Osteocyte (in vitro differentiated cells): Measurements from ENCODE around the gene AANAT. TPM values are rescaled to one million over a fixed set of nuclear protein-coding genes. Genes with fewer than 3 reads are reported as not detected.
A peak's percentile ranks its signal among the peaks of the same experiment; 100 is the strongest.

Experiments used
- DNase-seq: peaks from one replicate; pipeline ENCODE4 v3.0.0; 2021; ENCODE audit warnings: mixed read lengths; ENCODE audit not compliant: unreplicated experiment; ENCODE audit errors: extremely low spot score
- H3K27ac Mint-ChIP-seq: one replicate; pipeline ENCODE4 v1.8.0; 2021; ENCODE audit warnings: mild to moderate bottlenecking, mixed read lengths; ENCODE audit not compliant: unreplicated experiment
- H3K27me3 Mint-ChIP-seq: one replicate; pipeline ENCODE4 v1.8.0; 2021; ENCODE audit warnings: mixed read lengths; ENCODE audit not compliant: unreplicated experiment
- H3K36me3 Mint-ChIP-seq: one replicate; pipeline ENCODE4 v1.8.0; 2021; ENCODE audit warnings: mixed read lengths; ENCODE audit not compliant: unreplicated experiment
- H3K4me1 Mint-ChIP-seq: one replicate; pipeline ENCODE4 v1.8.0; 2021; ENCODE audit warnings: mixed read lengths; ENCODE audit not compliant: unreplicated experiment
- H3K4me3 Mint-ChIP-seq: one replicate; pipeline ENCODE4 v1.8.0; 2021; ENCODE audit warnings: mild to moderate bottlenecking, moderate library complexity, mixed read lengths; ENCODE audit not compliant: unreplicated experiment
- H3K9me3 Mint-ChIP-seq: one replicate; pipeline ENCODE4 v1.8.0; 2021; ENCODE audit warnings: mixed read lengths; ENCODE audit not compliant: unreplicated experiment
- long read RNA-seq: library from polyadenylated mRNA; unstranded; transcript quantifications from one replicate; pipeline ENCODE4 v2.0.0, GENCODE V29; 2021
- total RNA-seq: library from RNA; stranded (reverse); gene quantifications from 2 replicates; pipeline ENCODE4 v1.2.1, GENCODE V29; 2021
- TF ChIP-seq, protein P1 (sequence below): fragments of 200-600 bp; sonication (generic); IDR thresholded peaks from 2 replicates; pipeline ENCODE4 v1.5.0; 2021; ENCODE audit warnings: antibody characterized with exemption, mild to moderate bottlenecking, moderate library complexity

AANAT gene
- total RNA-seq: not detected in 2 replicates
- long read RNA-seq: 0 reads

DNA sequence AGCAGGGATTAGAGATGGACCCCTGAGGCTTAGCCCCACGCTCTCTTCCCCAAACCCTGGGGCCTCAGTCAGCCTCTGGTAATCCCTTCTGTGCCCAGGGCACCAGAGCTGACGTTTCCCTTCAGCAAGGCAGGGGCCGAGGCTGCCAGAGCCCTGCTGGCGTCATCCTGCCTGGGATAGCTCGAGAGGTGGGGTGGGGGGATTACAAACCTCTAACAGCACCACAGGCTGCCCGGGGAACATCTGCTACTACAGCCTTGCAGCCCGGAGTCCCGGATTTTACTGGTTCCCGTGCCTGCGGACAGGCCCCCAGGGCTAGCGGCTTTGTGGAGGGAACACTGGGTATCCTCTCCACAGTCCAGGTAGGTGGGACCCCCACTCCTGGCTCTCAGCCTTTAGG is at the start of gene AANAT:
Gene AANAT, plus strand, starts transcription at position 238 of the 400 bp plus-strand sequence. CDS start 1,144 bp downstream, outside the sequence.
- Mint-ChIP-seq H3K9me3 (no peaks in the 10 kb centered on the region), H3K4me1 (peaks cover 4% of the 10 kb centered on the region), H3K27me3 (no peaks in the 10 kb centered on the region), H3K36me3 (no peaks in the 10 kb centered on the region), H3K4me3 (no peak within 1 kb of the TSS), H3K27ac (no peak within 1 kb of the TSS)
- TF ChIP-seq, protein P1, sequence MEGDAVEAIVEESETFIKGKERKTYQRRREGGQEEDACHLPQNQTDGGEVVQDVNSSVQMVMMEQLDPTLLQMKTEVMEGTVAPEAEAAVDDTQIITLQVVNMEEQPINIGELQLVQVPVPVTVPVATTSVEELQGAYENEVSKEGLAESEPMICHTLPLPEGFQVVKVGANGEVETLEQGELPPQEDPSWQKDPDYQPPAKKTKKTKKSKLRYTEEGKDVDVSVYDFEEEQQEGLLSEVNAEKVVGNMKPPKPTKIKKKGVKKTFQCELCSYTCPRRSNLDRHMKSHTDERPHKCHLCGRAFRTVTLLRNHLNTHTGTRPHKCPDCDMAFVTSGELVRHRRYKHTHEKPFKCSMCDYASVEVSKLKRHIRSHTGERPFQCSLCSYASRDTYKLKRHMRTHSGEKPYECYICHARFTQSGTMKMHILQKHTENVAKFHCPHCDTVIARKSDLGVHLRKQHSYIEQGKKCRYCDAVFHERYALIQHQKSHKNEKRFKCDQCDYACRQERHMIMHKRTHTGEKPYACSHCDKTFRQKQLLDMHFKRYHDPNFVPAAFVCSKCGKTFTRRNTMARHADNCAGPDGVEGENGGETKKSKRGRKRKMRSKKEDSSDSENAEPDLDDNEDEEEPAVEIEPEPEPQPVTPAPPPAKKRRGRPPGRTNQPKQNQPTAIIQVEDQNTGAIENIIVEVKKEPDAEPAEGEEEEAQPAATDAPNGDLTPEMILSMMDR: no peak
- no peak for DNase-seq

DNA sequence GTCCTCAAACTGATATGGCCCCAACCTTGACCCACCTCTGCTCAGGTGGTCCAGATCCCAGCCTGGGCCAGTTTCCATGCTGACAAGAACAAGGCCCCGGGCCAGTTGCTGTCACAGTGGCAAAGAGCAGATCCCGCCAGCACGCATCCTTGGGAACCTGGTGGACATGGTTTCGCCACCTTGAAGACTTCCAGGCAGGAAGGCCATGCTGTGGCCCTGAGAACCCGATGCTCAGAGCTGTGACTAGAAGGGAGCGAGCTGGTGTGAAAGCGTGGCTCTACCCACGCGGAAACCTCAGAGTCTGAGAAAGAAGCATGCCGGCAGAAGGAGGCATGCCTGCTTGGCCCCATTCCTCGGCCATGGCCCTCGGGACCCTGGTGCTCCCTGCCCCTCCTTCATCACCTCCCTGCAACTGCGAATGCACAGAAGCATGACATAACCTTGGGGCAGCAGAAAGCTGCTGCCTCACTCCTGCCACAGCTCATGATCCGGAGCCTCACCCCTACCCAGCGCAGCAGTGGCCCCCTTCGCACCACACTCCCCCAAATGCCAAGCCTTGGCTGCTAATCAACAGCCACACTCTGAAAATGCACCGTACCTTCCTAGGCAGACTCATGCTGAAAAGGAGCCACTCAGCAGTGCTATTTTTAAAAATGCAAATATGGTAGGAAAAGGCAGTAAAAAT is 47.7 kb upstream of the AANAT start:
- no peak for DNase-seq
- peak overlapping the region; percentile 48 for H3K27ac Mint-ChIP-seq

DNA sequence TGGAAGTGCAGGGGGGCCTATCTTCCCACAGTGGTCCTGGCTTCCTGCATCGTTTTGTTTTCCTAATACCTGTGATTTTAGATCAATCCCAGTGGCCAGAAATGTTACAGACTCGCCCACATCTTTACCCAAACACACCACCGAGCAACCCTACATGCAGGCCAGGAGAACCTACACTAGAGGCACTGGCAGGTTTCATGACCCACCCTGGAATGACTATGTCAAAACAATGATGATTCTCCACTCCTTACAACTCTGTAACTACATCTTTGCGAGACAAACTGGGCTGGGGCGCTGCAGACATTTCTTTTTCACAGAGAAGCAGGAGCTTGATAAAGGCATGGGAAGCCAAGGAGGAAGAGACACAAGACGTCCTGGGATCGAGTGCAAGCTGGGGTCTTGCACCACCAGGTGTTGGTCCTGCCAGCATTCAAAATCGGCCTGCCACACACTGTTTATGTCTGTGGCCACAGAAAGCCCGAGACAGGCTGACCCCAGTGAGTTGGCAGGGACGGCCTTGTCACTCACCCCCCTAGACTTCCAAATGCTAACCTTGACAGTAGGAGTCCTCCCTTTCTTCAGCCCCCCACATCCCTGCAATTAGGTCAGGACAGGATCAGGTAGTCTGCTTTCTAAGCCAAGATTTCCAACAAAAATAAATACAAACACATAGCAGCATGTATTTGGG is 46.9 kb upstream of the AANAT start:
- peaks cover 19% of the 10 kb centered on the region for H3K4me1 Mint-ChIP-seq
- no peaks in the 10 kb centered on the region for H3K9me3 Mint-ChIP-seq
- TF ChIP-seq, protein P1: no peak
- H3K4me3 Mint-ChIP-seq: no peak overlapping the region
- no peaks in the 10 kb centered on the region for H3K27me3 Mint-ChIP-seq
- peak overlapping the region; percentile 64 for H3K27ac Mint-ChIP-seq
- DNase-seq: no peak
- H3K36me3 Mint-ChIP-seq: peaks cover 3% of the 10 kb centered on the region

More for the DNA sequence above, 47.7 kb upstream of the AANAT start:
- peaks cover 3% of the 10 kb centered on the region for H3K36me3 Mint-ChIP-seq
- TF ChIP-seq, protein P1: no peak
- H3K9me3 Mint-ChIP-seq: no peaks in the 10 kb centered on the region
- peaks cover 19% of the 10 kb centered on the region for H3K4me1 Mint-ChIP-seq
- H3K27me3 Mint-ChIP-seq: no peaks in the 10 kb centered on the region
- no peak overlapping the region for H3K4me3 Mint-ChIP-seq

DNA sequence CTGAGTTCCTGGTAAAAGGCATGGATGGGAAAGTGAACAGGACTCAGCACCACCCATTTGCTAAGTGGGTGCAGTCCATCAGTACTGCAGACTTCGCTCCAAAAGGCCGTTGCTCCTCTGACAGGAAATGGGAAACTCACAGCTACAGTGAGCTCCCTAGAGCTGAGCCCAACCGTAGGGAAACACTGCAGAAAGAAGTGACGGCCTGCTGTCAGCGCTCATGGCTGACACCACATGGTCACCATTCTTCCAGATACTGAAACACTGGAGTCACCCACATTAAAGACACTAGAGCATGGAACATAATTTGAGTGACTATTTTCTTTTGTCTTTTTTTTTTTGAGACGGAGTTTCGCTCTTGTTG is 46.4 kb upstream of the AANAT start:
- Mint-ChIP-seq H3K4me3 (no peak overlapping the region), H3K27me3 (no peaks in the 10 kb centered on the region), H3K36me3 (peaks cover 3% of the 10 kb centered on the region), H3K27ac (peak overlapping the region; percentile 64), H3K9me3 (no peaks in the 10 kb centered on the region), H3K4me1 (peaks cover 19% of the 10 kb centered on the region)
- TF ChIP-seq, protein P1: no peak
- DNase-seq: no peak

DNA sequence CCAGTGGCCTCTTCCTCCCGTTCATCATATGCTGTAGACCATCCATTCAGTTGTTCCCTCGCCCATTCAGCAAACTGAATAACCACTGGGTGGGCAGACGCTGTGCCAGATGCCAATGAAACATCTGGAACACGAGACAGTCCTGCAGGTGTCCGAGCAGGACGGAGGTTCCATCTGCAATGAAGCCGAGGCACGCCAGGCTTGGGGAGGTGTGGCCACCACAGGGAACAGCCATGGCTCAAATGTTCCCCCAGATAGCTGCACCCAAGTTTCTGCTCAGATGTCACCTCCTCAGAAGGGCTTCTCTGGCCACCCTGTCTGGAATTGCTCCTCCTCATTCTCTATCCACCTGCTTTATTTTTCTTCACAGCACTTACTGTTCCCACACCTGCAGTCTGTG is 45.0 kb upstream of the AANAT start:
- Mint-ChIP-seq H3K27ac (no peak overlapping the region), H3K4me1 (peaks cover 21% of the 10 kb centered on the region), H3K4me3 (no peak overlapping the region), H3K27me3 (no peaks in the 10 kb centered on the region), H3K9me3 (no peaks in the 10 kb centered on the region), H3K36me3 (no peaks in the 10 kb centered on the region)
- DNase-seq: no peak
- TF ChIP-seq, protein P1: no peak
